ENCODE measurements around the gene MOB1B.
A peak's percentile ranks its signal among the peaks of the same experiment; 100 is the strongest.

The MOB1B gene

GRCh38 chr4:70969076-70969475, 66.9 kb downstream of the MOB1B start:
- no peak overlapping the region for H2AFZ ChIP-seq (ENCODE audit: low read depth, low read length)
- DNase-seq (no peak), ATAC-seq (ENCODE audit: insufficient read depth, low read depth) (no peak)
- TF ChIP-seq EZH2 (IDR thresholded peaks at IDR 0.05; ENCODE audit: borderline replicate concordance, low read depth, low read length, severe bottlenecking): no peak
- TF ChIP-seq, protein P1, sequence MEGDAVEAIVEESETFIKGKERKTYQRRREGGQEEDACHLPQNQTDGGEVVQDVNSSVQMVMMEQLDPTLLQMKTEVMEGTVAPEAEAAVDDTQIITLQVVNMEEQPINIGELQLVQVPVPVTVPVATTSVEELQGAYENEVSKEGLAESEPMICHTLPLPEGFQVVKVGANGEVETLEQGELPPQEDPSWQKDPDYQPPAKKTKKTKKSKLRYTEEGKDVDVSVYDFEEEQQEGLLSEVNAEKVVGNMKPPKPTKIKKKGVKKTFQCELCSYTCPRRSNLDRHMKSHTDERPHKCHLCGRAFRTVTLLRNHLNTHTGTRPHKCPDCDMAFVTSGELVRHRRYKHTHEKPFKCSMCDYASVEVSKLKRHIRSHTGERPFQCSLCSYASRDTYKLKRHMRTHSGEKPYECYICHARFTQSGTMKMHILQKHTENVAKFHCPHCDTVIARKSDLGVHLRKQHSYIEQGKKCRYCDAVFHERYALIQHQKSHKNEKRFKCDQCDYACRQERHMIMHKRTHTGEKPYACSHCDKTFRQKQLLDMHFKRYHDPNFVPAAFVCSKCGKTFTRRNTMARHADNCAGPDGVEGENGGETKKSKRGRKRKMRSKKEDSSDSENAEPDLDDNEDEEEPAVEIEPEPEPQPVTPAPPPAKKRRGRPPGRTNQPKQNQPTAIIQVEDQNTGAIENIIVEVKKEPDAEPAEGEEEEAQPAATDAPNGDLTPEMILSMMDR (IDR thresholded peaks at IDR 0.05; ENCODE audit: borderline replicate concordance, extremely low read depth, low read length, poor library complexity, severe bottlenecking): no peak
- H3K9ac ChIP-seq (ENCODE audit: low read depth, low read length): peak overlapping the region; percentile 69; the same call in 1 of the 2 replicates
- no peak overlapping the region for H3K4me3 ChIP-seq (ENCODE audit: low read depth in 1 of 2, low read length in 2 of 2)
- no peaks in the 10 kb centered on the region for H3K27me3 ChIP-seq (ENCODE audit: insufficient read depth, low read length, poor library complexity)
- peaks cover 61% of the 10 kb centered on the region for H3K79me2 ChIP-seq (ENCODE audit: insufficient read depth, low read length)
- H4K20me1 ChIP-seq (ENCODE audit: insufficient read depth, low read length): no peaks in the 10 kb centered on the region
- peaks cover 41% of the 10 kb centered on the region for H3K36me3 ChIP-seq (ENCODE audit: insufficient read depth, low read length)
- H3K4me2 ChIP-seq (ENCODE audit: insufficient read depth, low read length): peak overlapping the region; percentile 17
- H3K9me3 ChIP-seq (ENCODE audit: insufficient read depth, low read length, severe bottlenecking): no peaks in the 10 kb centered on the region
- H3K27ac ChIP-seq (ENCODE audit: low read length): peak overlapping the region; percentile 94
- peaks cover 54% of the 10 kb centered on the region for H3K4me1 ChIP-seq (ENCODE audit: insufficient read depth, low read length)

DNA sequence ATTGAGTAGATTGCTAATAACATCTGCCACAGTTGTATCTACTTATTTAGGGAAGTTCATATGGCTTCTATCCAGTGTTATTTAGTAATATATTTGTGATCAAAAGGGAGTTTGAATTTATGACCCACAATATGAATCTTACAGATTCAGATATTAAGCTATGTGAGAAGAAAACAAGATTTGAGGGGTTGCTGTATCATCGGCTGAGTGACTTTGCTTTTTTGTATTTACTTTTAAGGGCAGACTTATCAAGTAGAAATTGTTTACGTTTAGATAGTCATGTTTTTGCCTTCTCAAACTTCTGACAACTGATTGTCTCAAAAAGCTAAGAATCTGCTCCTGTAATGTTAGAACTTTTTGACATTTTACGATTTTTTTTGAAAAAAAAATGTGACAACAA, 74.1 kb downstream of the MOB1B start:
- no peak for TF ChIP-seq EZH2 (IDR thresholded peaks at IDR 0.05; ENCODE audit: borderline replicate concordance, low read depth, low read length, severe bottlenecking)
- TF ChIP-seq, protein P1 (IDR thresholded peaks at IDR 0.05; ENCODE audit: borderline replicate concordance, extremely low read depth, low read length, poor library complexity, severe bottlenecking): no peak

DNA sequence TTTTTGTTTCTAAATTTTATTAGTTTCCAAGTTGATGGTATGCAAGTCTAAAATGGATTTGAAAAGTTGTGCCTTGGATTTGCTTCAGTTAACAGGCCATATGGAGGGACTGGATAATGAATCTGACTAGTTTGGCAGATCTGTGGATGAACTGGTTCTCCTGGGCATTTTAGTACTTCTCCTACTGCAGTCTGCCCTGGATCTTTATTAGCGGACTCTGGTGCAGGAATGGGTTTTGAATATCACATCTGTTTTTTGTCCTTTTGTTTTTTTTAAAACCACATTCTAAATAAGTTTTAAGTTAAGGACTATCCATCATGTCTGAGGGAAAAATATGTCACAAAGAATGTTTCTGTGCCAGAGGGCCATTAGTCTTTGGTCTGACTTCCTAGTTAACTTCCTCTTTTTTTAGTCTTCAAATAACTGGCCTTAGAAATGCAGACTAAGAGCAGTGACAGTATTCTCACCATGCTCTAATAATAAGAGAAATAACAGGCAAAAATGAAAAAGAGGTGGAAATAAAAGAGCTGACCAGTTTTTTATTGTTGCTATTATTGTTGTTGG, 77.4 kb downstream of the MOB1B start:
- Histone ChIP-seq H4K20me1 (ENCODE audit: insufficient read depth, low read length) (no peaks in the 10 kb centered on the region), H3K9me3 (ENCODE audit: insufficient read depth, low read length, severe bottlenecking) (no peaks in the 10 kb centered on the region), H2AFZ (ENCODE audit: low read depth, low read length) (no peak overlapping the region), H3K4me2 (ENCODE audit: insufficient read depth, low read length) (no peak overlapping the region), H3K36me3 (ENCODE audit: insufficient read depth, low read length) (peaks cover 73% of the 10 kb centered on the region), H3K4me3 (ENCODE audit: low read depth in 1 of 2, low read length in 2 of 2) (no peak overlapping the region), H3K4me1 (ENCODE audit: insufficient read depth, low read length) (no peaks in the 10 kb centered on the region), H3K79me2 (ENCODE audit: insufficient read depth, low read length) (peaks cover 20% of the 10 kb centered on the region), H3K27ac (ENCODE audit: low read length) (no peak overlapping the region), H3K27me3 (ENCODE audit: insufficient read depth, low read length, poor library complexity) (no peaks in the 10 kb centered on the region), H3K9ac (ENCODE audit: low read depth, low read length) (no peak overlapping the region)
- TF ChIP-seq EZH2 (IDR thresholded peaks at IDR 0.05; ENCODE audit: borderline replicate concordance, low read depth, low read length, severe bottlenecking): no peak
- TF ChIP-seq, protein P1 (IDR thresholded peaks at IDR 0.05; ENCODE audit: borderline replicate concordance, extremely low read depth, low read length, poor library complexity, severe bottlenecking): no peak
- DNase-seq: no peak
- no peak for ATAC-seq (ENCODE audit: insufficient read depth, low read depth)

More for the DNA sequence above, 74.1 kb downstream of the MOB1B start:
- H3K36me3 ChIP-seq (ENCODE audit: insufficient read depth, low read length): peaks cover 76% of the 10 kb centered on the region
- no peak overlapping the region for H3K4me2 ChIP-seq (ENCODE audit: insufficient read depth, low read length)
- H3K4me1 ChIP-seq (ENCODE audit: insufficient read depth, low read length): peaks cover 20% of the 10 kb centered on the region
- H3K27me3 ChIP-seq (ENCODE audit: insufficient read depth, low read length, poor library complexity): no peaks in the 10 kb centered on the region
- DNase-seq: no peak
- H4K20me1 ChIP-seq (ENCODE audit: insufficient read depth, low read length): no peaks in the 10 kb centered on the region
- 0 out of 2 replicates have a peak overlapping the region, but pooled peaks have one; percentile 22 for H3K27ac ChIP-seq (ENCODE audit: low read length)
- ATAC-seq (ENCODE audit: insufficient read depth, low read depth): no peak
- H2AFZ ChIP-seq (ENCODE audit: low read depth, low read length): no peak overlapping the region
- peaks cover 46% of the 10 kb centered on the region for H3K79me2 ChIP-seq (ENCODE audit: insufficient read depth, low read length)
- no peak overlapping the region for H3K4me3 ChIP-seq (ENCODE audit: low read depth in 1 of 2, low read length in 2 of 2)
- H3K9ac ChIP-seq (ENCODE audit: low read depth, low read length): no peak overlapping the region
- no peaks in the 10 kb centered on the region for H3K9me3 ChIP-seq (ENCODE audit: insufficient read depth, low read length, severe bottlenecking)
